SH-SY5Y (cell line): ENCODE measurements around the gene SLC25A47.

ENCODE experiments used
- GATA2 ChIP-seq: IDR thresholded peaks from 2 replicates; pipeline ENCODE4 v1.6.1; 2011; ENCODE audit warnings: mild to moderate bottlenecking, low read depth, low read length
- GATA3 ChIP-seq: IDR thresholded peaks from 2 replicates; pipeline ENCODE4 v1.6.1; 2011; ENCODE audit warnings: low read depth, mild to moderate bottlenecking, low read length, moderate library complexity

DNA sequence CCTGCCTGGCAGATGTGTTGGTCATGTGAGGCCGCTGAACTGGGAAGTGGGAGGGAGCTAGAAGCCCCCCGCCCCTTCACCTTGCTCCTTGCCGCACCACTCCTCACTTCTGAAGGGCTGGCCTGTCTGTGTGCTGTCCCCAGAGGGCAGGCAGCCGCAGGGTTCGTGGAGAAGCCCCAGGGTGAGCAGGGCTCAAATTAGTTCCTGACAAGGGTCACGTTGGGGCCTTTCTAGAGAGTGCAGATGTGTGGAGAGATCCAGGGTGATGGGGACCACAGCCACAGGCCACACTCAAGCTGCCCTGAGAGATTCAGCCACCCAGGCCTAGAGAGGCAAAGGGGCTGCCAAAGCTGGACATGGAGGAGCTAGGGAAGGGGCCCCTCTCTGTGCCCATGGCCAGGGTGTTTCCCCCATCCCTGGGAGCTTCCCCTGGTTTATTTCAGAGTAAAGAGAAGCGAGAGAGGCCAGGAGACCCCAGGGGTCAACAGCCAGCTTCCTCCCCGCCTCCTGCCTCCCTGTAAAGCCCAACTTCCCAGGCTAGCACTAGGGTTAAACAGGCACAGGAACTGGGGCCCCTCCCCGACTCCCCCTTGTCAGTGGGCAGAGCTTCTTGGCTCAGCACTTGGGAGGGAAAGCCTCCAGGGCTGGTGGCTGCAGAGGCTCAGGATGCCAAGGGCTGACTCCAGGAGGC is 33.1 kb upstream of the SLC25A47 start:
- TF ChIP-seq GATA2: no peak
- no peak for TF ChIP-seq GATA3
